Measurements from ENCODE around the gene IMPG1.

IMPG1 gene, protein sequence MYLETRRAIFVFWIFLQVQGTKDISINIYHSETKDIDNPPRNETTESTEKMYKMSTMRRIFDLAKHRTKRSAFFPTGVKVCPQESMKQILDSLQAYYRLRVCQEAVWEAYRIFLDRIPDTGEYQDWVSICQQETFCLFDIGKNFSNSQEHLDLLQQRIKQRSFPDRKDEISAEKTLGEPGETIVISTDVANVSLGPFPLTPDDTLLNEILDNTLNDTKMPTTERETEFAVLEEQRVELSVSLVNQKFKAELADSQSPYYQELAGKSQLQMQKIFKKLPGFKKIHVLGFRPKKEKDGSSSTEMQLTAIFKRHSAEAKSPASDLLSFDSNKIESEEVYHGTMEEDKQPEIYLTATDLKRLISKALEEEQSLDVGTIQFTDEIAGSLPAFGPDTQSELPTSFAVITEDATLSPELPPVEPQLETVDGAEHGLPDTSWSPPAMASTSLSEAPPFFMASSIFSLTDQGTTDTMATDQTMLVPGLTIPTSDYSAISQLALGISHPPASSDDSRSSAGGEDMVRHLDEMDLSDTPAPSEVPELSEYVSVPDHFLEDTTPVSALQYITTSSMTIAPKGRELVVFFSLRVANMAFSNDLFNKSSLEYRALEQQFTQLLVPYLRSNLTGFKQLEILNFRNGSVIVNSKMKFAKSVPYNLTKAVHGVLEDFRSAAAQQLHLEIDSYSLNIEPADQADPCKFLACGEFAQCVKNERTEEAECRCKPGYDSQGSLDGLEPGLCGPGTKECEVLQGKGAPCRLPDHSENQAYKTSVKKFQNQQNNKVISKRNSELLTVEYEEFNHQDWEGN

DNA sequence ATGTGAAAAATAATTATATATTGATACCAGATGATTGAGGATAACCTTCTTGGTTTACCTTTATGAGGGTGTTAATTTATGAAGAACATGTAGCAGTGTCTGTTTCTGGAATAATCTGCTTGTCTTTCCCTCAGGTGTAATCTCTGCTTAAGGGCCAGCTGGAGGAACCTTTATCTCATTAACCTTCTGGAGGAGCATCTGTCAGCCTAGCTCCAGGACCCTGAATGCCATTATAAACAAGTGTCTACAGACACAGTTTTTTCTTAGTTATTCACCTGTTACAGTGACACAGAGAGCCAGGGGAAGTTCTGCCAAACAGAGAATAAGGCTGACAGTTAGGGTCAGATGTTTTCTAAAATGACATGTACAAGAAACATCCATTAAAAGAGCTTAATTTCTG is at the start of gene IMPG1:
IMPG1 (minus strand) TSS at position 101 of the 400 bp plus-strand sequence. CDS start 174 bp downstream, outside the sequence.
- FAIRE-seq (peak; percentile 86), DNase-seq (ENCODE audit: insufficient read length, low spot score) (peak; percentile 18)
- TF ChIP-seq, protein P1, sequence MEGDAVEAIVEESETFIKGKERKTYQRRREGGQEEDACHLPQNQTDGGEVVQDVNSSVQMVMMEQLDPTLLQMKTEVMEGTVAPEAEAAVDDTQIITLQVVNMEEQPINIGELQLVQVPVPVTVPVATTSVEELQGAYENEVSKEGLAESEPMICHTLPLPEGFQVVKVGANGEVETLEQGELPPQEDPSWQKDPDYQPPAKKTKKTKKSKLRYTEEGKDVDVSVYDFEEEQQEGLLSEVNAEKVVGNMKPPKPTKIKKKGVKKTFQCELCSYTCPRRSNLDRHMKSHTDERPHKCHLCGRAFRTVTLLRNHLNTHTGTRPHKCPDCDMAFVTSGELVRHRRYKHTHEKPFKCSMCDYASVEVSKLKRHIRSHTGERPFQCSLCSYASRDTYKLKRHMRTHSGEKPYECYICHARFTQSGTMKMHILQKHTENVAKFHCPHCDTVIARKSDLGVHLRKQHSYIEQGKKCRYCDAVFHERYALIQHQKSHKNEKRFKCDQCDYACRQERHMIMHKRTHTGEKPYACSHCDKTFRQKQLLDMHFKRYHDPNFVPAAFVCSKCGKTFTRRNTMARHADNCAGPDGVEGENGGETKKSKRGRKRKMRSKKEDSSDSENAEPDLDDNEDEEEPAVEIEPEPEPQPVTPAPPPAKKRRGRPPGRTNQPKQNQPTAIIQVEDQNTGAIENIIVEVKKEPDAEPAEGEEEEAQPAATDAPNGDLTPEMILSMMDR (IDR thresholded peaks at IDR 0.05; ENCODE audit: insufficient read depth, missing control alignments), result no peak

DNA sequence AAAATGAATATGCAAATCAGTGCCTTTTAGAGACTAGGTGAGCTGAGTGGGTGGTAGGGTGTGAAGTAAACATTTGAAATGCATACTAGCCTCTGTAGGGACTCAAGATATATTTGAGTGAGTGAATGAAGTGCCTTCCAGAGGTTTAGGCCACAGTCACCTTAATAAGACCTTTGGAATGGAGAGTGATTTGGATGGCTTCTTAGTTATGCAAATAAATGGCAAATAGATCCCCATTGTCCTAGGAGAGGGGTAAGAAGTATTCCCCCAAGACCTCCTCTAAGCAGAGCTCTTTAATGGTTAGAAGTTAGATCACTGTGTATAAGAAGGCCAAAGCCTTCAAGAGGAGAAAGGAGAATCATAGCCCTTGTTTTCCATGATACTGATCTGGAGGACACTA is 47.8 kb upstream of the IMPG1 start:
- TF ChIP-seq, protein P1 (IDR thresholded peaks at IDR 0.05; ENCODE audit: insufficient read depth, missing control alignments), result no peak
- FAIRE-seq, result no peak
- no peak for DNase-seq (ENCODE audit: insufficient read length, low spot score)

DNA sequence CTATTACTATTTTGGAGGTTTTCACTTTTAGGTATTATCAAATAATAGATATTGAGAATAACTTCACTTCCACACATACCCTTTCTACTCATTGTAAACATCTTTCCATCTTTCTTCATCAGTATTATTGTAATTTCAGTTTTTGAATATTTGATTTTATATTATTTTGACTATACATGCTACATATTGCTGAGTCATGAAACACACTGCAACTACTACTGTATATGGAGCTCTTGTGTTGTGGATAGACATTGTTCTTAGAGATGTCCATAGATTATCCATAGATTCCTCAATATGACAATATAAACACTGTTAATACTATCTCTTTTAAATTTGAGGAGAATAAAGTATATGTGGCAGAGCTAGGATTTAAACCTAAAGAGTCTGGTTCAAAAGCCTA is 819 bp upstream of the IMPG1 start:
- no peak for DNase-seq (ENCODE audit: insufficient read length, low spot score)
- FAIRE-seq, result no peak
- TF ChIP-seq, protein P1 (IDR thresholded peaks at IDR 0.05; ENCODE audit: insufficient read depth, missing control alignments), result no peak

DNA sequence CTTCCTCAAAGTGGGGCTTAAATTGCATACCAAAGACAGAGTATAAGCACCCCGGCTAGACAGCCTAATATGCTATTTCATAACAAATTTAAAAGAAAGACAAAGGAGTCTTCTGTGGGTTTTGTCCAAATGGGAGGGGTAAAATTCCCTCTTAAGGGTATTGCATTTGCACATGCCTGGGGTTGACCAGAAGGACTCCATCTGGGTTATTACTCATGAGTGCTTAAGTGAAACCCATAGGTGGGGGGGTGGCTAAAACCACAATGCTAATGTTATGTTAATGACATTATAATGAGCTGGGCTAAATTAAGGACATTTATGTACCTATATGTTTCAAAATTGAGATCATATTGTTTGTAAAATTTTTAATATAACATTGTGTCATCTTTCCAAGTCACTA is 15.0 kb downstream of the IMPG1 start:
- DNase-seq (ENCODE audit: insufficient read length, low spot score) (no peak), FAIRE-seq (no peak)
- TF ChIP-seq, protein P1 (IDR thresholded peaks at IDR 0.05; ENCODE audit: insufficient read depth, missing control alignments), result no peak

DNA sequence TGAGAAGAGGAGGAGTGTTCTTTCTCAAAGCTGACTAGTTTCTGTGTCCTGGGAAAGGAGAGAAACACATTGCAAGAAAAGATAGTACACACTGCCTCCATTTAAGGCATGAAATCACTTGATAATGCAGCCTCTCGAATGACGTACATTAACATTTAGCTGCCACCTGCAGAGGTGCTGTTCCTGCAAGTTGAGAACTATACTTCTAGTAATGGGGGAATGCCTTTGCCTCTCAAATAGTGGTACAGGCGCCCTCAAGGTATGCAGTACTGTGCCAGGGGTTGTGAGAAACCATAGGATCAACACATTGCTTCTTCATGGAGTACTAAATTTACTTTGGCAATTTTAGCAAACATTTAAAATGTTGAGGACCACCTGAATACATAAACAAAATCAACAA is 20.1 kb downstream of the IMPG1 start:
- FAIRE-seq, result no peak
- TF ChIP-seq, protein P1 (IDR thresholded peaks at IDR 0.05; ENCODE audit: insufficient read depth, missing control alignments), result no peak
- DNase-seq (ENCODE audit: insufficient read length, low spot score), result no peak

DNA sequence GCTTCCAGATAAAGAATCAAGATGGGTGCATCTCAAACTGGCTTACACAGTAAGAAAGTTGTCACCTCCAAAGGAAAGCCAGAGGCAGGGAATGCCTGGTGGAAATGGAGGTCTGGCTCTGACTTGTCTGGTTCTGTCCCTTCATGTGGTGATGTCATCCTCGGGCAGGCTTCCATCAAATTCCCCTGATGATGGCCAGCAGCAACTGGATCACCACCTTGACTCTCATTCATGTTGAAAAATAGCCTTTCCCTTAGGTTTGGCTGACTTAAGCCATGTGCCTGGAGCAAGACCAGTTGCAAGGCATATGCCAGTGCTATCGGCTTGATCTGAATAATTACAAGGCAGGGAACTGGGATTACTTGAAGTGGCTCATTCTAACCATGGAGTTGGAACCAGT is 28.8 kb downstream of the IMPG1 start:
- DNase-seq (ENCODE audit: insufficient read length, low spot score), result no peak

More for the DNA sequence above, 28.8 kb downstream of the IMPG1 start:
- TF ChIP-seq, protein P1 (IDR thresholded peaks at IDR 0.05; ENCODE audit: insufficient read depth, missing control alignments), result no peak
- FAIRE-seq, result no peak
